Lower leg skin (tissue), 3 donors: ENCODE data around the gene EPHA10.

Experiments used
- POLR2A ChIP-seq, 2 donors: fragments of 450-650 bp; IDR thresholded peaks; one replicate each; pipeline ENCODE4 v1.6.1; 2016 to 2017; ENCODE audit warnings: antibody characterized with exemption in 2 of 2, mild to moderate bottlenecking in 1 of 2, moderate library complexity in 1 of 2
- TF ChIP-seq, protein P1 (sequence below), 3 donors: fragments of 450-650 bp; IDR thresholded peaks; one replicate each; pipeline ENCODE4 v1.5.1; 2016; ENCODE audit warnings: antibody characterized with exemption in 3 of 3, mild to moderate bottlenecking in 3 of 3, moderate library complexity in 2 of 3

DNA sequence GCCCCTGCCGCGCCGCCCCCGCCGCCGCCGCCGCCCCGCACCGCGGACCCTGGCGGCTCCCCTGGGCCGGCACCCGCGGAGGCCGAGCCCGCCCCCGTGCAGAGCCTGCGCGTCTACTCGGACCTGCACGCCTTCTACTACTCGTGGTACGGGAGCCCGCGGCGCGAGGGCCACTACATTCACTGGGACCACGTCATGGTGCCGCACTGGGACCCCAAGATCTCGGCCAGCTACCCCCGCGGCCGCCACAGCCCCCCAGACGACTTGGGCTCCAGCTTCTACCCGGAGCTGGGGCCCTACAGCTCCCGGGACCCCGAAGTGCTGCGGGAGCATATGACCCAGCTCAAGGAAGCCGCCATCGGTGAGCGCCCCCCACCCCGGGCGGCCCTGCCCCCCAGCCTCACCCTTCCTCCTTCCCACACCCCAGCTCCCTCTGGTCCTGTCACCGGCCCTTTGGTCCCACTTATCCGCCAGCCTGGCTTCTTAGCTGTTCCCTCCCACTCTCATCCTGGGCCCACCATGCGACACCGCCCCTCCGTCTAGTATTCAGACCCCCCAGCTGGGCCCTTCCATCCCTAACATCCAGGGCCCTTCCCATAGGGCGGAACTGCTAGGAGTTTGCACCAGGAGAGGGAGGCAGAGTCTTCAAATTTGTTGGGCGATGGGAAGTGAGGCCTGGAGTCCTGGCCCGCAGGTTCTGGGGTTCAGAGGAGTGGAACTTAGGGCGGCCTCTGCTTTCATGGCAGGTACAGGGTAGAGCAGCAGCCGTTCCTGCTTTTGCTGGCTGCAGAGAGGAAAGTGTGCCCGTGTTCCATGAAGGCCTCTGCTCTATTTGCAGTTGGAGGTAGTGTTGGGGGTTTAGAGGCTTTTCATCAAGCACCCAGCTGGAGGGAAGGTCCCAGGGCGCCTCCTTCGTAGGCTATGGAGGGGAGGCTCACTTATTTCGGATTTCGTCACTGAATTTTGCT, 29.7 kb upstream of the EPHA10 start:
- TF ChIP-seq, protein P1, sequence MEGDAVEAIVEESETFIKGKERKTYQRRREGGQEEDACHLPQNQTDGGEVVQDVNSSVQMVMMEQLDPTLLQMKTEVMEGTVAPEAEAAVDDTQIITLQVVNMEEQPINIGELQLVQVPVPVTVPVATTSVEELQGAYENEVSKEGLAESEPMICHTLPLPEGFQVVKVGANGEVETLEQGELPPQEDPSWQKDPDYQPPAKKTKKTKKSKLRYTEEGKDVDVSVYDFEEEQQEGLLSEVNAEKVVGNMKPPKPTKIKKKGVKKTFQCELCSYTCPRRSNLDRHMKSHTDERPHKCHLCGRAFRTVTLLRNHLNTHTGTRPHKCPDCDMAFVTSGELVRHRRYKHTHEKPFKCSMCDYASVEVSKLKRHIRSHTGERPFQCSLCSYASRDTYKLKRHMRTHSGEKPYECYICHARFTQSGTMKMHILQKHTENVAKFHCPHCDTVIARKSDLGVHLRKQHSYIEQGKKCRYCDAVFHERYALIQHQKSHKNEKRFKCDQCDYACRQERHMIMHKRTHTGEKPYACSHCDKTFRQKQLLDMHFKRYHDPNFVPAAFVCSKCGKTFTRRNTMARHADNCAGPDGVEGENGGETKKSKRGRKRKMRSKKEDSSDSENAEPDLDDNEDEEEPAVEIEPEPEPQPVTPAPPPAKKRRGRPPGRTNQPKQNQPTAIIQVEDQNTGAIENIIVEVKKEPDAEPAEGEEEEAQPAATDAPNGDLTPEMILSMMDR (IDR thresholded peaks at IDR 0.05) = no peak
- TF ChIP-seq POLR2A (IDR thresholded peaks at IDR 0.05) = no peak
